ENCODE results near the gene POFUT2.

POFUT2 gene

GRCh38 chr21:45224189-45224938, 63.3 kb downstream of the POFUT2 start:
- H3K9me3 ChIP-seq (ENCODE audit: control insufficient read depth in 2 of 2, low read length in 2 of 2): no peaks in the 10 kb centered on the region
- H3K4me1 ChIP-seq (ENCODE audit: control insufficient read depth, insufficient read depth, low read length): peaks cover 3% of the 10 kb centered on the region
- no peak overlapping the region for H3K27ac ChIP-seq (ENCODE audit: low read length)
- no peaks in the 10 kb centered on the region for H3K27me3 ChIP-seq (ENCODE audit: control insufficient read depth in 1 of 2, insufficient read depth in 2 of 2, low read length in 2 of 2)
- H3K36me3 ChIP-seq (ENCODE audit: control insufficient read depth in 2 of 2, insufficient read depth in 2 of 2, low read length in 2 of 2): peaks cover 32 to 34% of the 10 kb centered on the region in 2 donors
- no peak overlapping the region for H3K9ac ChIP-seq (ENCODE audit: low read length in 2 of 2)
- no peak overlapping the region for H3K4me3 ChIP-seq (ENCODE audit: low read length in 2 of 2)

GRCh38 chr21:45223236-45224185, 64.2 kb downstream of the POFUT2 start:
- no peak overlapping the region for H3K27ac ChIP-seq (ENCODE audit: low read length)

GRCh38 chr21:45222001-45222400, 65.7 kb downstream of the POFUT2 start:
- H3K36me3 ChIP-seq (ENCODE audit: control insufficient read depth in 2 of 2, insufficient read depth in 2 of 2, low read length in 2 of 2): peaks cover 35 to 37% of the 10 kb centered on the region in 2 donors
- no peak overlapping the region for H3K4me3 ChIP-seq (ENCODE audit: low read length in 2 of 2)
- no peaks in the 10 kb centered on the region for H3K4me1 ChIP-seq (ENCODE audit: control insufficient read depth, insufficient read depth, low read length)
- H3K9ac ChIP-seq (ENCODE audit: low read length in 2 of 2): no peak overlapping the region
- no peaks in the 10 kb centered on the region for H3K9me3 ChIP-seq (ENCODE audit: control insufficient read depth in 2 of 2, low read length in 2 of 2)
- H3K27ac ChIP-seq (ENCODE audit: low read length): no peak overlapping the region
- H3K27me3 ChIP-seq (ENCODE audit: control insufficient read depth in 1 of 2, insufficient read depth in 2 of 2, low read length in 2 of 2): no peaks in the 10 kb centered on the region

More at GRCh38 chr21:45223236-45224185, 64.2 kb downstream of the POFUT2 start:
- Histone ChIP-seq H3K27me3 (ENCODE audit: control insufficient read depth in 1 of 2, insufficient read depth in 2 of 2, low read length in 2 of 2) (no peaks in the 10 kb centered on the region), H3K36me3 (ENCODE audit: control insufficient read depth in 2 of 2, insufficient read depth in 2 of 2, low read length in 2 of 2) (peaks cover 32 to 36% of the 10 kb centered on the region in 2 donors), H3K9me3 (ENCODE audit: control insufficient read depth in 2 of 2, low read length in 2 of 2) (no peaks in the 10 kb centered on the region), H3K4me3 (ENCODE audit: low read length in 2 of 2) (no peak overlapping the region), H3K9ac (ENCODE audit: low read length in 2 of 2) (no peak overlapping the region), H3K4me1 (ENCODE audit: control insufficient read depth, insufficient read depth, low read length) (peaks cover 3% of the 10 kb centered on the region)

GRCh38 chr21:45220714-45221490, 66.8 kb downstream of the POFUT2 start:
- Histone ChIP-seq H3K9ac (ENCODE audit: low read length in 2 of 2) (no peak overlapping the region), H3K27ac (ENCODE audit: low read length) (no peak overlapping the region), H3K36me3 (ENCODE audit: control insufficient read depth in 2 of 2, insufficient read depth in 2 of 2, low read length in 2 of 2) (peaks cover 35 to 37% of the 10 kb centered on the region in 2 donors), H3K4me3 (ENCODE audit: low read length in 2 of 2) (no peak overlapping the region), H3K4me1 (ENCODE audit: control insufficient read depth, insufficient read depth, low read length) (no peaks in the 10 kb centered on the region), H3K9me3 (ENCODE audit: control insufficient read depth in 2 of 2, low read length in 2 of 2) (no peaks in the 10 kb centered on the region), H3K27me3 (ENCODE audit: control insufficient read depth in 1 of 2, insufficient read depth in 2 of 2, low read length in 2 of 2) (no peaks in the 10 kb centered on the region)

GRCh38 chr21:45220071-45220481, 67.6 kb downstream of the POFUT2 start:
- H3K27ac ChIP-seq (ENCODE audit: low read length): no peak overlapping the region
- no peaks in the 10 kb centered on the region for H3K27me3 ChIP-seq (ENCODE audit: control insufficient read depth in 1 of 2, insufficient read depth in 2 of 2, low read length in 2 of 2)
- H3K4me3 ChIP-seq (ENCODE audit: low read length in 2 of 2): no peak overlapping the region
- H3K4me1 ChIP-seq (ENCODE audit: control insufficient read depth, insufficient read depth, low read length): no peaks in the 10 kb centered on the region
- H3K36me3 ChIP-seq (ENCODE audit: control insufficient read depth in 2 of 2, insufficient read depth in 2 of 2, low read length in 2 of 2): peaks cover 35 to 37% of the 10 kb centered on the region in 2 donors
- no peak overlapping the region for H3K9ac ChIP-seq (ENCODE audit: low read length in 2 of 2)
- H3K9me3 ChIP-seq (ENCODE audit: control insufficient read depth in 2 of 2, low read length in 2 of 2): no peaks in the 10 kb centered on the region

- Histone ChIP-seq H3K36me3 (ENCODE audit: control insufficient read depth in 2 of 2, insufficient read depth in 2 of 2, low read length in 2 of 2) (peaks cover 35 to 37% of the 10 kb centered on the region in 2 donors), H3K27ac (ENCODE audit: low read length) (no peak overlapping the region), H3K9me3 (ENCODE audit: control insufficient read depth in 2 of 2, low read length in 2 of 2) (no peaks in the 10 kb centered on the region), H3K9ac (ENCODE audit: low read length in 2 of 2) (no peak overlapping the region), H3K4me3 (ENCODE audit: low read length in 2 of 2) (no peak overlapping the region), H3K27me3 (ENCODE audit: control insufficient read depth in 1 of 2, insufficient read depth in 2 of 2, low read length in 2 of 2) (no peaks in the 10 kb centered on the region), H3K4me1 (ENCODE audit: control insufficient read depth, insufficient read depth, low read length) (no peaks in the 10 kb centered on the region)
These were observed 68.2 kb downstream of the POFUT2 start for GRCh38 chr21:45219517-45219916.

GRCh38 chr21:45217010-45217409, 70.7 kb downstream of the POFUT2 start:
- H3K36me3 ChIP-seq (ENCODE audit: control insufficient read depth in 2 of 2, insufficient read depth in 2 of 2, low read length in 2 of 2): peaks cover 24 to 28% of the 10 kb centered on the region in 2 donors

GRCh38 chr21:45215213-45215612, 72.5 kb downstream of the POFUT2 start:
- no peak overlapping the region for H3K27ac ChIP-seq (ENCODE audit: low read length)
- H3K9ac ChIP-seq (ENCODE audit: low read length in 2 of 2): no peak overlapping the region
- peaks cover 14 to 24% of the 10 kb centered on the region in 2 donors for H3K36me3 ChIP-seq (ENCODE audit: control insufficient read depth in 2 of 2, insufficient read depth in 2 of 2, low read length in 2 of 2)
- no peaks in the 10 kb centered on the region for H3K9me3 ChIP-seq (ENCODE audit: control insufficient read depth in 2 of 2, low read length in 2 of 2)
- H3K4me3 ChIP-seq (ENCODE audit: low read length in 2 of 2): no peak overlapping the region
- no peaks in the 10 kb centered on the region for H3K27me3 ChIP-seq (ENCODE audit: control insufficient read depth in 1 of 2, insufficient read depth in 2 of 2, low read length in 2 of 2)
- H3K4me1 ChIP-seq (ENCODE audit: control insufficient read depth, insufficient read depth, low read length): no peaks in the 10 kb centered on the region

More at GRCh38 chr21:45217010-45217409, 70.7 kb downstream of the POFUT2 start:
- H3K27ac ChIP-seq (ENCODE audit: low read length): no peak overlapping the region
- H3K27me3 ChIP-seq (ENCODE audit: control insufficient read depth in 1 of 2, insufficient read depth in 2 of 2, low read length in 2 of 2): no peaks in the 10 kb centered on the region
- no peaks in the 10 kb centered on the region for H3K4me1 ChIP-seq (ENCODE audit: control insufficient read depth, insufficient read depth, low read length)
- H3K9ac ChIP-seq (ENCODE audit: low read length in 2 of 2): no peak overlapping the region
- H3K9me3 ChIP-seq (ENCODE audit: control insufficient read depth in 2 of 2, low read length in 2 of 2): no peaks in the 10 kb centered on the region
- H3K4me3 ChIP-seq (ENCODE audit: low read length in 2 of 2): no peak overlapping the region
